Nephron progenitor cell (in vitro differentiated cells): ENCODE data around the gene NECTIN2.
"Not testable (repeated sequence)": the region's sequence is repeated elsewhere in the genome, so short reads cannot be mapped to it uniquely, and the experiment has no call there.

Experiments
- DNase-seq: peaks from one replicate; pipeline ENCODE4 v3.0.0; 2021
- H3K27ac Mint-ChIP-seq: 2 replicates; pipeline ENCODE4 v1.8.0; 2021; ENCODE audit warnings: mild to moderate bottlenecking, moderate library complexity, mixed read lengths
- H3K27me3 Mint-ChIP-seq: 2 replicates; pipeline ENCODE4 v1.8.0; 2021; ENCODE audit warnings: mild to moderate bottlenecking, low read depth, mixed read lengths; ENCODE audit not compliant: poor library complexity
- H3K36me3 Mint-ChIP-seq: 2 replicates; pipeline ENCODE4 v1.8.0; 2021; ENCODE audit warnings: low read depth, mixed read lengths
- H3K4me1 Mint-ChIP-seq: 2 replicates; pipeline ENCODE4 v1.8.0; 2021; ENCODE audit warnings: mixed read lengths
- H3K4me3 Mint-ChIP-seq: 2 replicates; pipeline ENCODE4 v1.8.0; 2021; ENCODE audit warnings: mild to moderate bottlenecking, moderate library complexity, mixed read lengths
- H3K9me3 Mint-ChIP-seq: 2 replicates; pipeline ENCODE4 v1.8.0; 2021; ENCODE audit warnings: mild to moderate bottlenecking, moderate library complexity, mixed read lengths
- CTCF ChIP-seq: fragments of 200-600 bp; sonication (generic); IDR thresholded peaks from 2 replicates; pipeline ENCODE4 v1.5.0; 2021; ENCODE audit warnings: antibody characterized with exemption

The NECTIN2 gene

DNA sequence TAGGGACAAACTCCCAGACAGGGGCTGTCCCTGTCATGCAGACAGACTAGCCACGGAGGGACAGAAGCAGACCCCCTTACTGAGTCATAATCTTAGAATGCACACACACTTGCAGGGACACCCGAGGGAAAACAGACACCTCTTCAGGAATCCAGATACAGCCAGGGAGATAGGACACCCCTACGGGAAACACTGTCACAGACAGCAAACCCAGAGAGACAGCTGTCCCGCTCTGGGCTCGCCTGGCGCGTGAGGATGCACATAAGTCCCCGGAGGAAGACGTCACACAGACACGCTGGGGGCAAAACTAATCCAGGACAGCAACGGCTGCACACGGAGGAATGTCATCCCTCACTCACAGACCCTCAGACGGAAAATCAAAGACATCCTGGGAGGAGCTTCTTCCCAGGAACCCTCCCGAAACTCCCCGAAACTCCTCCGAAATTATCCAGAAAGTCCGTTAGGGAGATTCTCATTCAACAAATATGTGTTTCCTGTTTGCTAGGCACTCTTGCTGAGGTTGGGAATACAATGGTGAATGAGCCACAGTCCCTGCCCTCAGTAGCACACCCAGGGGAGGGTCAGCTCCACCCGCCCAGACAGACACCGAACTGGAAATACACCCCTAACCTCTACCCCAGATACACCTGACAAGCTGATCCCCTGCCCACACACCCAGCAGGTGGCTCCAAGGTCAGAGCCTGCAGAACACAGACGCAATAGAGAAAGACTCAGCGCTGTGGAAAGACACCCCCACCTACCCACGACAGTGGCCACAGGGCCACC is 29.8 kb downstream of the NECTIN2 start:
- H3K36me3 Mint-ChIP-seq = peaks cover 50% of the 10 kb centered on the region
- DNase-seq = no peak
- peaks cover 7% of the 10 kb centered on the region for H3K27me3 Mint-ChIP-seq
- no peaks in the 10 kb centered on the region for H3K9me3 Mint-ChIP-seq
- no peak for TF ChIP-seq CTCF
- H3K4me1 Mint-ChIP-seq = peaks cover 37% of the 10 kb centered on the region
- H3K27ac Mint-ChIP-seq = peak overlapping the region; percentile 87
- H3K4me3 Mint-ChIP-seq = no peak overlapping the region

DNA sequence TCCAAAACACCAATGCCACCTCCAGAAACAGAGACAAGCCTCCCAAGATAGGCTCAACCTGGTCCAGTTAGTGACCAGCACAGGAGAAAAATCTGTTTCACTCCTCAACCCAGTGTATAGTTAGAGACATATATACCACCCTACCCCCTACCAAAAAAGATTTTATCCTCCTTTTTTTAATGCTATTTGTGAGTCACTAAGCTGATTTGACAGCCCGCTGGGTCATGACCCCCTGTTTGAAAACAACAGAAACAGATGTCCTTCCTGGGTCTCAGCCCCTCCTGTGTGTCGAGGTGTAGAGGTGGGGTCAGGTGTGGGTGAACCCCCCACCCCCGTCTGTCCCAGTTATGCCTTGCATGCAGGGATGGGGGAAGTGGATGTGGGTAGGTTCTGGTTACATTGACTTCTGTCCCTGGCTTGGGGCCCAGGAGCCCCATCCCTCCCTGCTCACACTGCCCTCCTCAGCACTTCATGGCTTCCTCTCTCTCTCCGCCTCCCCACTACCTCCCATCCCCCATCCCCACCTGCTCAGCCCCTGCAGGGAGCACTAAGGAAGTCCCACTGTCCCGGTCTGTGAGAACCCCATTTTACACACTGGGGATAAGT is 30.9 kb downstream of the NECTIN2 start:
- Mint-ChIP-seq H3K9me3 (no peaks in the 10 kb centered on the region), H3K27me3 (peaks cover 7% of the 10 kb centered on the region), H3K27ac (peak overlapping the region; percentile 83), H3K4me3 (no peak overlapping the region), H3K36me3 (peaks cover 46% of the 10 kb centered on the region), H3K4me1 (peaks cover 42% of the 10 kb centered on the region)
- TF ChIP-seq CTCF = no peak
- DNase-seq = no peak

GRCh38 chr19:44878120-44878865 is 32.2 kb downstream of the NECTIN2 start:
- no peaks in the 10 kb centered on the region for H3K9me3 Mint-ChIP-seq
- H3K4me1 Mint-ChIP-seq = peaks cover 42% of the 10 kb centered on the region
- no peak for DNase-seq
- H3K27ac Mint-ChIP-seq = peak overlapping the region; percentile 87
- no peak for TF ChIP-seq CTCF
- H3K4me3 Mint-ChIP-seq = no peak overlapping the region
- peaks cover 39% of the 10 kb centered on the region for H3K36me3 Mint-ChIP-seq
- H3K27me3 Mint-ChIP-seq = peaks cover 4% of the 10 kb centered on the region

GRCh38 chr19:44879309-44880065 is 33.4 kb downstream of the NECTIN2 start:
- H3K27me3 Mint-ChIP-seq = peaks cover 4% of the 10 kb centered on the region
- peak overlapping the region; percentile 87 for H3K27ac Mint-ChIP-seq
- no peaks in the 10 kb centered on the region for H3K9me3 Mint-ChIP-seq
- H3K4me3 Mint-ChIP-seq = no peak overlapping the region
- H3K4me1 Mint-ChIP-seq = peaks cover 46% of the 10 kb centered on the region
- peak; percentile 41 for DNase-seq
- no peak for TF ChIP-seq CTCF
- H3K36me3 Mint-ChIP-seq = peaks cover 33% of the 10 kb centered on the region

- no peak for DNase-seq
- Mint-ChIP-seq H3K27me3 (no peaks in the 10 kb centered on the region), H3K4me3 (no peak overlapping the region), H3K4me1 (peaks cover 34% of the 10 kb centered on the region), H3K36me3 (peaks cover 37% of the 10 kb centered on the region), H3K27ac (peak overlapping the region; percentile 12), H3K9me3 (no peaks in the 10 kb centered on the region)
- TF ChIP-seq CTCF = no peak
These were observed 36.0 kb downstream of the NECTIN2 start for GRCh38 chr19:44882063-44882462.

GRCh38 chr19:44882619-44883397 is 36.7 kb downstream of the NECTIN2 start:
- H3K9me3 Mint-ChIP-seq, H3K27me3 Mint-ChIP-seq, DNase-seq, H3K4me3 Mint-ChIP-seq: not testable (repeated sequence)
- Mint-ChIP-seq H3K36me3 (peaks cover 41% of the 10 kb centered on the region), H3K27ac (peak overlapping the region; percentile 36), H3K4me1 (peaks cover 28% of the 10 kb centered on the region)
